Hematopoietic multipotent progenitor cell treated with erythropoietin and hydrocortisone succinate and interleukin-3 and kit ligand, for 8 days (in vitro differentiated cells): ENCODE results near the gene C20orf144.

ENCODE experiments used
- DNase-seq: peaks from one replicate; pipeline ENCODE4 v3.0.0-alpha.2; 2015

Gene C20orf144

DNA sequence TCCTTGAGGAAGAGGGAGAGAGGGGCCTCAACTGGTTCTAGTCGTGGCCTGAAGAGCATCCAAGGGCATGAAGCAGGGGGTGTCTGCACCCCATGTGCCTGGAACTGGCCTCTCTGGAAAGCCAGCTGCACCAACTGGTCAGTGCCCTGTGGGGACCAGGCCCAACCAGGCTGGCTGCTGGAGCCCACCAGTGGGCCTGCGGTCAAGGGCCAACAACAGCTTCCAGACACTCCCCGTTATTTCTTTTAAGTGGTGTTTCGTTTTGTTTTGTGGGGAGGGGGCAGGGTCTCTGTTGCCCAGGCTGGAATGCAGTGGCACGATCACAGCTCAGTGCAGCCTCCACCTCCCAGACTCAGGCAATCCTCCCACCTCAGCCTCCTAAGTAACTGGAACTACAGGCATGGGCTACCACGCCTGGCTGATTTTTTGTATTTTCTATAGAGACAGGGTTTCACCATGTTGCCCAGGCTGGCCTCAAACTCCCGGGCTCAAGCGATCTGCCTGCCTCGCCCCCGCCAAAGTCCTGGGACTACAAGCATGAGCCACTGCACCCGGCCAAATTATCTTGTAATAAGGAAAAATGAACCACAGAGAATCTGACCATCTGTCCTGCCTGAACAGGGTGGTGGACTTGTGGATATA is 11.9 kb upstream of the C20orf144 start:
- no peak for DNase-seq

DNA sequence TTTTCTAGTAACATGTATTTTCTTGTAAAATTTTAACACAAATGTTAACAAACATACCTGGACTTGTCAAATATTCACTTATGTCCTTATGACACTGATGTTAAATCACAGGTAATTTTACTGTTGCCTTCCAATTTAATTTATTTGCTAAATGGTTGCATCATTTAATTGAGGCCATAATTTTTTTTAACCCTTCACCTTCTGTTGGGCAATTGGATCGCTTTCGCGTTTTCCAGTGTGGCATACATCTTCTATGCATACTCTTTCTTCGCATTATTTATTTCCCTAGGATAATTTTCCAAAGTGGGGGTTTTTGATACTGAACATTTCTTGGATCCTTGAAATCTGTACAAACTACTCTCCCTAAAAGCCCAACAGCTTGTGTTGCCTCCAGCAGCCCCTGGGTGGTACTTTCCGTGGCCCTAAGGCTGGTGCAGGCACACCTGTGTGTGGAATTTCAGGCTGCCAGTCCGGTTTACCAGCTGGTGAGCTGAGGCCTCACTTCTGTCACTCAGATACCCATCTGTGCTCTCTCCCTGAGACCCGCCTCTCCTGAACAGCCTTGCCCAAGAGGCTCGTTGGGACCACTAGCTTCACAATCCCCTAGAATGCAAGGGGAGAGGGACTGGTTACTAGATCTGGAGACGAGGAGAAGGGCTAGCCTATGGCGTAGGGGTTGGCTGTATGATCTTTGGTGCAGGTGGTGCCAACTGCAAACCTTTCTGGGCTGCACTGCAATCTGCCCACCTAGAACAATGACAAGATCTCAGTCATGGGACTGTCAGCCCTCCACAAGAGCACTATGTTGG is 11.2 kb upstream of the C20orf144 start:
- no peak for DNase-seq

DNA sequence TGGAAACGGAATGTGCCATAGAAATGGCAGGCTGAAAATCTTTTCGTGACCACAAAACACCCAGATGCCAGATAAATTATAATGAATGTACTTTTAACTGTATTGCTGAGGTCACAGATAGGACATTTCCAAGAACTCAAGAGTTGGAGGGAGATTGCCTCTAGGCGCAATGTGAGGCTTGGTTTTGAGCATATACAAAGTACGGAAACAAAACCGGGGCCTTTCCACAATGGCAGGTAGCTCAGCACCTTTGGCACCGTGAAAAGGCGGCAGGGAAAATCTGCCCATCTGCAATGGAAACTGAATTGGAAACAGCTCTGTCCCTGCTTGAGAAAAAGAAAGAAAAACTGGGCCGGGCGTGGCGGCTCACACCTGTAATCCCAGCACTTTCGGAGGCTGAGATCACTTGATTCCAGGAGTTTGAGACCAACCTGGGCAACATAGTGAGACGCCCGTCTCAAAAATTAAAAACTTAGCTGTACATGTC is 10.5 kb upstream of the C20orf144 start:
- peak; percentile 77 for DNase-seq

DNA sequence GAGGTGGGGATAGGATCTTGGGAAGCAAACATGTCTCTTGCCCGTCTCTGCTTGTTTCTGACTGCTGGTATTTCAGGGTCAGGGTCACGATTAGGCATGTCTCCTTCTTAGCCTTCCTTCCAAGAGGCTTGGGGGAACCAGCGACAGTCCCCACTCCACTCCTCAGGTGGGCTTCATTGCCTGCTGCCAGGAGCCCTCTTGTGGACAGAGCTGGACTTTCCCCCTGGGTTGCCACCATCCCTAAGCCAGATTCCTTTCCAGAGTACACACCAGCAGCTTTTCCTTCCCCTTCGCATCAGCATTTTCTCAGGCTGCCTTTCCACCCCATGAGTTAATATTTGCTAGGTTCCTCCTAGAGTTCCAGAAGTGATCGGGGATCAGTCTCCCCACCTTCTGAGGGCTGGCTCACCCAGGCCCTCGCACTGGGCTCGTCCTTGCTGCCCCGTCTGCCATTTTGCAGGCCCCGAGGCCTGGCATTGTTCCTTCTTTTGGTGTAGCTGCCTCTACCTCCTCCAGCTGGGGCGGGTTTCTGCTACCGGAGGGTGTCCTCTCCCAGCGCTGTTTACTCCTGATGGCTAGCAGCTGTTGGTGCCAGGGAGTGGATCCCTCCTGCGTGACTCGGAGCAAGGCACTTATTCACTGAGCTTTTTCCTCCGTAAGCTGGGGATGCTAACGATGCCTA is 8.8 kb upstream of the C20orf144 start:
- peak; percentile 60 for DNase-seq

DNA sequence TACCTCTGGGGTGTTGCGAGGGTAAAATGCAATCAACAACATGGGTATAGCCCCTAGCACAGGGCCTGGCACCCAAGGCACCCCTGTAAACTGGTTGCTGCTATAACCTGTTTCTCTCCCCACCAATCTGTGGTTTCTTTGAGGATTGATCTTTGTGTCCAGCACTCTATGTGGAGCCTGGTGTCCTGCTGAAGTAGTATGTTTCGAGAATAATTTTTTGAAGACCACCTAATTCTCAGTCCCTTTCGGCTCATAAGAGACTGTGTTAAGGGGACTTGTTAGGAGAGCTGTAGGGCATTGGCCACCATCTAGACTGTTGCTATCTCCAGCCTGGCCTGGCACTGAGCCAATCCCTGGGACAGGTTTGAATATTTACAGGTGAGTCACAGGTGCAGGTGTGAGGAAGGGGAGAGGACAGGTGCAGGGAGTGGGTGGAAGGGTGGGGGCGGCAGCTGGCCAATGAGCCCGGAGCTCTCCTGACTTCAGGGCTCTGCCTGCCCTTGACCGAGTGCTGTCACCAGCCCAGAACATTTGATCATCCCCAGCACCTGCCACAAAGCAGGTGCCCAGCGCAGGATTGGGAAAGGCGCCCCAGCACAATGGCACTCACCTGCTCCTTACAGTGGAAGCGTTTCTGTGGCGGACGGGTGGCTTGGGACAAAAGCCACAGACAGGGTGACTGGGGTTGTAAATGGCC is 8.1 kb upstream of the C20orf144 start:
- no peak for DNase-seq

DNA sequence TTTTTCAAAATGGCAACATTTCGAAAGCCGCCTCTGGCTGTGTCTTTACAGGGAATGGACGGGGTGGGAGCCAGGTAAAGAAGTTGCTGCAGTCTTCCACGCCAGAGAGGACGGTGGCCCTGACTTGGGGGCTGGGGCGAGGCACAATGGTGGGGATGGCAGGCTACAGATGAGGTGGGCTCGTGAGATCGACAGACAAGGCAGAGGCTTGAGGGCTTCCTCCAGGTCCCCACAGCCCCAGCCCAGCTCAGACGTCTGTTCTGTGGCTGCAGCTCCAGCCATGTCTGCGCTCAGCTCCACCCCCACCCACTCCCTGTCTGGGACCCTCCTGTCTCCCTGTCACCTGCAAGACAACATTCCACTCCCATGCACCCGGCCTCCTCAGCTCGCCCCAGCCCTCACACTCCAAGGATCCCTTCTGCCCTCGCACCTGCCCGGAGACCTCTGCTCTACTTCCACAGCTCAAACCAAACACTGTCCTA is 7.4 kb upstream of the C20orf144 start:
- DNase-seq: no peak

DNA sequence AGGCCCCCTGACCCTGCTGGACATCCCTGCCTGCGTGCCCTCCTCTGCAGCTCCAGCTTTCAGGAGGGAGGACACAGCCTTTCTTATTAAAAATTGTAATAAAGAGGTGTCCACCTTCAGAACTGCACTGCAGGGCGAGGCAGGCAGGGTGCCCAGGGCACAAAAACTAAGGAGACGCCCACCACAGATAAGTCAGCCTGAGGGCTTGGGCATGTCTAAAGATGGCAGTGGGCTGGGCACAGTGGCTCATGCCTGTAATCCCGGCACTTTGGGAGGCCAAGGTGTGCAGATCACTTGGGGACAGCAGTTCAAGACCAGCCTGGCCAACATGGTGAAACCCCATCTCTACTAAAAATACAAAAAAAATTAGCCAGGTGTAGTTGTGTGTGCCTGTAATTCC is 7.0 kb upstream of the C20orf144 start:
- DNase-seq: no peak

DNA sequence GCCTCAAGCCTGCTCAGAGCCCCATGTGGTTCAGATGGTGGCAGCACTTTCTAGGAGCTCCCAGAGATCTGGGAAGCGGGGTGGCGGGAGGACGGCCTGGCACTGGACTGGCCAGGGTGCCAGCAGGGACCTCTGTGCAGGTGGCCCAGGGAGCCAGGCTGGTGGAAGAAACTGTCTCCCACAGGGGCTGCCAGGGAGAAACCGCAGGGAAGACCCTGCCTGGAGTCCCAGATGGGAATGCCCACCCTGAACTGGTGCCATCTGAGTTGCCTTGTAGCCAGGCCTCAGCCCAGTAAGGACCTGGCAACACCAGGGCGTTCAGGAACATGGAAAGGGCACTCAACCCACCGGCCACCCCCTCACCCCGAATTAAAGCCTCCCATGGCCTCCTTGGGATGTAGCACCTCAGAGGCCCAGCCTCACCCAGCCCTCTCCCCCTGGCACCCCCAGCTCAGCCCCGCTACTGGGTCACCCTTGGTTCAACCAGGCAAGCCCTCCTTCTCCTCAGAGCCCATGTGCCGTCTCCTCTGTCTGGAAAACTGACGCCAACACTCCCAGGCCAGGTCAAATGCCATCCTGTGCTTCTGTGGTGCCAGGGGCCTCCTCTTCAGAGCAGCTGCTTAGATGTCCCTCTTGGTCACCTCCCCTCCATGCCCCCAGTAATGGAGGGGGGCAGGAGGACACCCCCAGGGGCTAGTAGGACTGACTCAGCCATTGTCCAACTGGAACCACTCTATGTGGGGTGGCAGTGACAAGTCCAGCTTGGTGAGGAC is 5.9 kb upstream of the C20orf144 start:
- no peak for DNase-seq

DNA sequence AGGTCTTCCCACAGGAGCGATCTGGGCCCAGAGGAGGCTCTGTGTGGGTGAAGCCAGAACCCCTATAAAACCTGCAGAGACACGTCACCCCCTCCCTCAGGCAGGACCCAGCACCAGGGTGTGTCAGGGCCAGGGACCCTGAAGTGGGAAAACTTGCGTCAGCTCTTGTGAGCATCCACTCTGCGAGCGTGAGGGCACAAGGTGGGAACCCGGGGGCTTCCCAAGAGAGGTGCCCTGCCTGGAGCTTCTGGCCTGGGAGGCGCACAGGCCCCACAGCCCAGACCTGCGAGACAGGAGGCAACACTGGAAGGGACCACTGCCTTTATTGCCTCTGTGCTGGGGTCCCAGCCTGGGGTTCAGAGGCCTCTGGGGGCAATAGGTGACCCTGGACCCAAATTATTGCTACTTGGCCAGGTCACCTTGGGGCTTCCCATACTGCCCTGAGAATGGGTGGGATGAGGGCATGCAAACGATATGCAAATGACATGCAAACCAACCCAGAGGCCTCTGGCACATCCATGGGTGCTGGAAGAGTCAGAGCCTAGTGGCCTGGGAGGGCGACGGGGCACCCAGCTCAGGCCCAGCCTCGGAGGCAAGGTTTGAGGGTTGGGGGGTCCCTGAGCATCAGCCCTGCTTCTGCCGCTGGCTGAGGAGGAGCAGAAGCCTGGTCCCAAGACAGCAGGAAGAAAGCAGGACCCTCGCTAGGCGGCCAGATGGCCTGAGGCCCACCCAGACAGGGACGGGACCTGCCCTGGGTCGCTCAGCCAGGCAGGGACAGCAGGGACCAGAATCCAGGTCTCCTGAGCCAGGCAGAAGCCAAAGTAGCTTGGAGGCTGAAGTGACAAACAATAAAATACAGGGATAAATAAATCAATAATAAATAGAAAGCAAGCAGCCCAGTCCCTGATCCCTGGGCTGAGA is 5.1 kb upstream of the C20orf144 start:
- no peak for DNase-seq

DNA sequence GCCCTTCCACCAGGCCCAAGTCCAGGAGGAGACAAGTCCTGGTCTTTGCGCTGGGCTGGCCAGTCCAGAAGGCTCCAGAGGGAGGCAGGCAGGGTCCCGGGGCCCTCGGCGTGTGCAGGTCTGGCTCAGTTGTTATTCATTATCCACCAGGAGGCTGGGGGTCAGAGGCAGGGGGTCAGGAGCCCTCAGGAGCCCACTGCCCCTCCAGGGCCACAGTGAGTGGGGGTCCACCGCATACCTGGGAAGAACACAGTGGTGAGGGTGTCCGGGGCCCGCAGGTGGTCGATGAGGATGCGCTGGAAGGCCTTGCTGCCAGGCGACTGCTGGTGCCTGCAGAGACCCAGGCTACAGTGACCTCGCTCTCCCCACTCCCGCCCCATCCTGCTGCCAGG is 4.4 kb upstream of the C20orf144 start:
- no peak for DNase-seq

DNA sequence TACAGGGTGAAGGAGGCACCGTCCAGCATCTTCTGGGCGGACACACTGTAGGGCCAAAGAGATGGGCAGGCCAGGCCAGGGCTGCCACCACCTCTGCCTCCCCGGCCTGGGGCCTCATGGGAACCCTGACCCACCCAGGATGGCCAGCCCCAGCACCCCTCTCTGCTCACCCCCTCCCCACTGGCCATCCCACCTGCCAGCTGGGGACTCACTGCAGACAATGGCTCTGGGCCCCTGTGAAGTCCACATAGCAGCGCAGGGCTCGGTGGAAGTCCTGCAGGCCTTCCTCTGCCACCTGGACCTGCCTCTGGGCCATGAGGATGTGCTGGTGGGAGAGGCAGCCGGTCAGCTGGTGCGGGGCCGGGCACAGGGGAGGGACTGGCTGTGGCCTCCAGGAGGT is 3.6 kb upstream of the C20orf144 start:
- DNase-seq: no peak

DNA sequence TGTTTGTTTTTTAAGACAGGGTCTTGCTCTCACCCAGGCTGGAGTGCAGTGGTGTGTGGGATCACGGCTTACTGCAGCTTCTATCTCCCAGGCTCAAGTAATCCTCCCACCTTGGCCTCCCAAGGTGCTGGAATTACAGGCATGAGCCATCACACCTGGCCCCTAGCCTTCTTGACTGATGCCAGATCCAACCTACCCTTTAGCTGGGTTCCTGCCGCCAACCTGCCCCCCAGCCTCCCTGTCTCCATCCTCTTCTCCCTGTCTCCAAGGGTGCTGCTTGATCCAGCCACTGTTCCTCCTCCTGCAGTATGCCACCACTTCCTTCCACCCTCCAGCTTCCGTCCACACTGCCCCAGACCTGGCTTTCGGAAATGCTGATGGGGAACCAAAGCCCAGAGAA is 3.2 kb upstream of the C20orf144 start:
- no peak for DNase-seq

DNA sequence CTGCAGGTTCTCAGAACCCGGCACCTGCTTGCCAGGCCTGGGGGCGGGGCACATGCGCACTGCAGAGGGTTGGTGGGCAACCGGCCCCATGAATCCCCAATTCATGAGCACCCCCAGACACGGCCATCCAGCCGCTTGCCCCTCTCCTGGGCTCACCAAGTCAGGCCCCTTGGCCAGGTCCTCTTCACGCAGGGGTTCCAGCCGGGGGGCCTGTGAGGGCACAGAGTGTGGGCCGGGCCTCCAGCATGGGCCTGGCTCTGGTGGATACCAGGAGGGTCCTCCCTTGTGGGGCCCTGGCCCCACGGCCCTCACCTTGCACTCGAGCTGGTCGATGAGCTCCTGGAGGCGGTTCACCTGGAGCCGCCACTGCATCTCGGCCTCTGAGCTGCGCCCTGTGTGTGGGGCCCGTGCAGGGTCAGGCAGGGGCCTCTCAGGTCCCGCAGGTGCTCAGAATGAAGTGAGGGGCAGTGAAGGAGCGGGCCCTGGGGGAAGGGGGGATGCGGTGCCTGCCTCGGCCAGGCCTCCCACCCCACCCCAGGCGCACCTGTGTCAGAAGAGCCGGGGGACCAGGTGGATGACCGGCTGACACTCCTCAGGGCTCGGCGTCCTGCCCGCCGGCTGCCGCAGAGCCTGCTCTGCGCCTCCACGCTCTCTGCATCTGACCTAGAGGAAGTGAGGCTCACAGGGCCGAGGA is 2.6 kb upstream of the C20orf144 start:
- DNase-seq: no peak

DNA sequence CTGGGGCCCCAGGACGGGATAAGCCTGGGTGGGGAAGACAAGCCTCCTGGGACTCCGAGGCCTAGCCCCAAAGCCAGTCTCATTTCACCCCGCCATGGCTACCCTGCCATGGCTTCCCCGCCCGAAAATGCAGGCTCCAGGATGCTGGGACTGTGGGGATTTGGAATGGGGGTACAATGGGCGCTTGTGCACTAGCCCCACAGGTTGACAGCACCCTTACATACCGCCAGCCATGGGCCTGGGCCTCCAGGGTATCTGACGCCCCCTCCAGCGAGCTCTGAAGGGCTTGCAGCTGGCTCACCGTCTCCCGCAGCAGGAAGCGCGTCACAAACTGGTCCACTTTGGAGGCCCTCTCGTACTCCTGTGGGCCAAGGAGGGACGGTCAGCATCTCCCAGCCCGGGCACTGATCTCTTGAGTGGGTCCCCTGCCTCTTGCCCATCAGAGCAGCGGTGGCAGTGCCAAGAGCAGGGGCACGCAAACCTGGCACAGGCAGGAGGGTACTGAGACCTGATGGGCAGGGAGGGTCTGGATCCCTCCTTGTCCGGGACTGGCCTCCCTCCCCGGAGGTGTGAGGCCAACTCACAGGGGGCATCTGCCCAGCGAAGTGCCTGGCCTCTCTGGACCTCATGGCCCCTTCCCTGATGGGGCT is 2.0 kb upstream of the C20orf144 start:
- DNase-seq: no peak

DNA sequence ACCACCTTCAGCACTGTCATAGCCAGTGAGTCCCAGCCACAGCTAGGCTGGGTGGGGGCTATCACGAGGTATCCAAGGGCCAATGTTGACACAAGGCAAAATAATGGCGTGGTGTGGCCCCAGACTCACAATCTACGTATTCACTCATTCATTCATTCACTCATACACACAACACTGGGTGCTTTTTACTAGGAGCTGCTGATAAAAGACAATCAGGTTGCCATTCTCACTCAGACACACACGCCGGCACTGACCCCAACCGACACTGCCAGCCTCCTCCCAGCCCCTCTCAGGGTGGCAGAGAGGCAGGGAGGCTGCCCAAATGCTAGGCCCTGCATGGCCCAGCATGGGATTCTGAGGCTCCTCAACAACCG is 1.5 kb upstream of the C20orf144 start:
- DNase-seq: no peak

DNA sequence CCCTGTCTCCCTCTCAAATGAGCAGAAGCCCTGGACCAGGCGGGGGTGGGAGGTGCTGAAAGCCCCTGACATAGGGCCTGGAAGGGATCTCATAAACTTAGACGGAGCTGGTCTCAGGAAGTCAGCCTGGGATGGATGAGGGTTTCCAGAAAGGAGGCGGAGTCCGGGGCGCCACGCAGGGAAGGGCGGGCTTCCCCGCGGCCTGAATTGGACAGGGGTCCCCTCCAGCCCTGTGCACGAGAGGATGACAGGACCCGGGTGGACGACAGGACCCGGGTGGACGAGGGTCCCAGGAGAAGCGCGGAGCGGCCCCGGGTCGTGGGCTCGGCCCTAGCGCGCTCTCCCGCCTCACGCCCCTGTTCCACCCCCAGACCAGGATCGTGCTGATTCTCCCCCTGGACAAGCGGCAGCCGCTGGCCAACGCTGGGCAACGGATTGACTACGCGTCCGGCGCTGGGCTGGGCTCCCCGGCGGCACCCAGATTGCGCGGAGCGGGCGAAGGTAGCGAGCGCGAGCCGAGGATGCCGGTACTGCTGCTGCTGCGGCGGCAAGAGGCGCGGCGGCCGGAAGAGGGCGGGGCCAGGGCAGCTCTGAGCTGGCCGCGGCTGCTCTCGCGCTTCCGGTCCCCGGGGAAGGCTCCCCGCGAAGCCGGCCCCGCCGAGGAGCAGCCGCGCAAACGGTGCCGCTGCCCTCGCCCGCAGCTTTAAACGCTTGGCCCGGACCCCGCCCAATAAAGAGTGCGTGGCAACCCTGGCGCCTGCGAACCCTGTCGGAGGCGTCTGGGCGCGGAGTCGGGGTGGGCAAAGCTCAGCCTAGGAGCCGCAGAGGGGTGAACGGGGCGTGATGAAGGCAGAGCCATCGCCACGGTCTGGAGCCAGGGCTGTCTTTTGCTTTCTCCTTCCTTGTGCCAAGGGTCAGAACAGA is 1.3 kb downstream of the C20orf144 start:
- peak; percentile 77 for DNase-seq

DNA sequence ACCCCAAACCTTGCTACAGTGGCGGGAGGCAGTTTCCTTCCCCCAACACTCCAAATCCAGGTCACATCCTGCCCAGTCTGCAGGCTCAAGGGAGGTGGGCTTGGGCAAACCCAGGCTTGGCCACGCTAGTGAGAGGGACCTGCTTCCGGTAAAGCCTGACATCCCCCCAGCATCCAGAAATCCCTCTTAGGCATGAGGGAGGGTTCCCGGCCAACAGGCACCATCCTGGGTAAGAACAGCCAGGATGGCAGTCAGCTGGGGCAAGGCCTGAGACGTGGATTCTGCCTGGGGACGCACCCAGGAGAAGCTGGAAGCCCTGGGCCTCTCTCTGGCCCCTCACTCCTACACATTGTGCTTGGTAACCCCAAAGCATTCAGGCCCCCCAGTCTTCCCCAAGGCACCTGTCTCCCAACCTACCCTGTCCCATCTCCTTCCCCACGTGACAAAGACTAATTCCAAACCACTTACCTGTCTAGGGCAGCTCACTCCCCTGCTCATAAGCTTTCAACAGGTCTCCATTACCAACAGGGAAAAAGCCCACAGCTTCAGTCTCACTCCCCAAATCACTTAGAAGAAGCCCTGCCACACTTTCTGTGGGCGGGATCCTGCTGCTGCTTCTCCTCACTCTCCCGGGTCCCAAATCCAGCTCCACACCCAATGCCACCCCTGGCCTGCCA is 2.1 kb downstream of the C20orf144 start:
- DNase-seq: no peak

DNA sequence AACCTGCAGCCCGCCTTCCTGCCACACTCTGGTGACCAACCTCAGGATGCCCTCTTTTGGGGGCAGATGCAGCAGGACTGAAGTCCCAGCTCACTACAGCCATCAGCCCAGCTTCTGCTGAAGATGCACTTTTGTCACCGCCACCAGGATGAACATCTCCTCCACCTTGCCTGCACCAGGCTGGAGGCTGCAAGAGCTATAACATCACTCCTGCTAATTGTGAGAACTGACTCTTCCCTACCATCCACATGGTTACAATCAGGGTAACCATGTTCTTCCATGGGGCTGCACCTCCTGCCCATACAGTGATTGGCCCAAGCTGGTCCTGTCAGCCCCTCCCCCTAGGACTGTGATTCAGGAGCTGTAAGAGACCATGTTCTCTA is 2.6 kb downstream of the C20orf144 start:
- DNase-seq: no peak
